ENCODE data around the gene ALDH2.
"Not testable (repeated sequence)": the region's sequence is repeated elsewhere in the genome, so short reads cannot be mapped to it uniquely, and the experiment has no call there.

ALDH2 gene

DNA sequence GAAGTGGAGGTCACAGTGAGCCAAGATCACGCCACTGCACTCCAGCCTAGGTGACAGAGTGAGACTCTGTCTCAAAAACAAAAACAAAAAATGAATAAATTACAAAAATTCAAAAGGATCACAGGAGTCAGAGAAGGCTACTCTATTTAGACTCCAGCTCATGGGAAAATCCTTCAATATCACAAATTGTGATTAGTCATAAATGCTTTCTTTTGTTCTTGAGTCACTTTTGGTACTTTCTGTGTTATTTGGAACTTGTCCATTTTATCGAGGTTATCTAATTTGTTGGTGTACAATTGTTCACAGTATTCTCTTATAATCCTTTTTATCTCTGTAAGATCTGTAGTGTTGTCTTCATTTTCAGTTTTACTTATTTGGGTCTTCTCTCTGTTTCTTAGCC lies 18.9 kb downstream of the ALDH2 start:
- DNase-seq (ENCODE audit: low read depth in 2 of 2, low spot score in 1 of 2), result no peak

- no peak for DNase-seq (ENCODE audit: low read depth in 2 of 2, low spot score in 1 of 2)
These were observed 21.5 kb downstream of the ALDH2 start for GRCh38 chr12:111788178-111788654.

DNA sequence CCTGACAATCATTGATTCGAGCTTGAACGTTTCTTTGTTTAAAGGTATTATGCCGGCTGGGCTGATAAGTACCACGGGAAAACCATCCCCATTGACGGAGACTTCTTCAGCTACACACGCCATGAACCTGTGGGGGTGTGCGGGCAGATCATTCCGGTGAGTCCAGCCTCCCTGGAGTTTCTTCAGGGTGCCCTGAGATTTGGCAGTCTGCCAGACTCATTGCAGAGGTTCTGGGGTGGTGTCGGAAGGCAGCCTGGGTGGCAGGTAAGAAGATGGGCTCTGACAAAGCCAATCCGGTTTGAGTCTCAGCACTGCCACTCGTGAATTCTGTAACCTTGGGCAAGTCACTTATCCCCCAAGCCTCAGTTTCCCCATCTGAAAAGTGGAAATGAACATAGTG lies 23.0 kb downstream of the ALDH2 start:
- DNase-seq (ENCODE audit: low read depth in 2 of 2, low spot score in 1 of 2), result no peak

DNA sequence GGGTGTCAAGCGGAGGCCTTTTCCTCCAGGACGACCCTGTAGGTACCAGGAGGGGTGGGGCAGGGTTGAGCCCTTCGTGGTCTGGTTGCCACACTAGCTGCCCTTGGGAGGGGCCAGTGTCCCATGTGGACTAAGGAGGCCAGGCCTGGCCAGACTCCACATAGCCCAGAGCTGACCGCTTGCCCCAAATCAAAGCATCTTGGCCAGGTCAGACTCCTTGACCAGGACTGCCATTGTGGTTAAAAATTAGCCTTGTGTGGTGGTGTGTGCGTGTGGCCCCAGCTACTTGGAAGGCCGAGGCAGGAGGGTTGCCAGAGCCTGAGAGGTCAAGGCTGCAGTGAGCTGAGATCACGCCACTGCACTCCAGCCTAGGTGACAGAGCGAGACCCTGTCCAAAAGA lies 24.8 kb downstream of the ALDH2 start:
- DNase-seq (ENCODE audit: low read depth in 2 of 2, low spot score in 1 of 2), result no peak

DNA sequence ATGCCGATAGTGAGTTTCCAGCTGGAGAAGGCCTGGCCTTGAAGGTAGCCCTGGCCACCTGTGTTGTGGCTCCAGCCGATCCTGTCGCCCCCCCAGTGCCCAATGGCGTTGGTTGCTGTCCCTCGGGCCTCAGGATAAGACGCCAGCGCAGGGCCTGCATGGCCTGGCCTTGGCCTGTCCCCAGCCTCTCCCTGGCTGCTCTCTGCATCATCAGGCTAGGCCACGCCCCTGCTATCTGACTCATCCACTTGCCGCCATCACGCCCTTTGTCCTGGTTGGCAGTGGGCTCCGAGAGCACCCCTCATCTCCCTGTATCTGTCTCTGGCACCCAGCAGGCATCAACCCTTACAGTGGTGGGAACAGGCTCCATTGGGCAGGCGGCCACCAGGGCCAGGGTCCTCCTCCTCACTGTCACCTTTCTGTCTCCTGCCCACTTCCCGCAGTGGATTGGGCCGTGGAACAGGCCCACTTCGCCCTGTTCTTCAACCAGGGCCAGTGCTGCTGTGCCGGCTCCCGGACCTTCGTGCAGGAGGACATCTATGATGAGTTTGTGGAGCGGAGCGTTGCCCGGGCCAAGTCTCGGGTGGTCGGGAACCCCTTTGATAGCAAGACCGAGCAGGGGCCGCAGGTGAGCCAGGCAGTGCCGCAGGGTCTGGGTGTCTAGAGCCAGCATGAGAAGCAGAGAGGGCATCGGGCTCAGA lies 25.6 kb downstream of the ALDH2 start:
- no peak for DNase-seq (ENCODE audit: low read depth in 2 of 2, low spot score in 1 of 2)

GRCh38 chr12:111792856-111793235 lies 26.1 kb downstream of the ALDH2 start:
- DNase-seq (ENCODE audit: low read depth in 2 of 2, low spot score in 1 of 2), result no peak

GRCh38 chr12:111798182-111798581 lies 31.4 kb downstream of the ALDH2 start:
- no peak for DNase-seq (ENCODE audit: low read depth in 2 of 2, low spot score in 1 of 2)

DNA sequence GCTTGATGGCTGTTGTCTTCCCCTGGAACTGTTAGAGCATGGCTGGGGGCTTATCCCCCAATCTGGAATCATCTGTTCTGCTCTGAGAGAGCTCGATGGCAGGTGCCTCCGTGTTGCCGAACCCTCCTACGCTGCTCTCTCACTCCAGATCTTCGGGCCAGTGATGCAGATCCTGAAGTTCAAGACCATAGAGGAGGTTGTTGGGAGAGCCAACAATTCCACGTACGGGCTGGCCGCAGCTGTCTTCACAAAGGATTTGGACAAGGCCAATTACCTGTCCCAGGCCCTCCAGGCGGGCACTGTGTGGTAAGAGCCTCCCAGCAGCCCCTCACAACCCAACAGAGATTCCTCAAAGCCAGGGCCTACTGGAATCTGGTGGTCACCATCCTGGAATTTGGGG lies 33.0 kb downstream of the ALDH2 start:
- no peak for DNase-seq (ENCODE audit: low read depth in 2 of 2, low spot score in 1 of 2)

GRCh38 chr12:111803038-111803626 lies 36.4 kb downstream of the ALDH2 start:
- no peak for DNase-seq (ENCODE audit: low read depth in 2 of 2, low spot score in 1 of 2)

- no peak for DNase-seq (ENCODE audit: low read depth in 2 of 2, low spot score in 1 of 2)
These were observed 37.1 kb downstream of the ALDH2 start for GRCh38 chr12:111803851-111804250.

GRCh38 chr12:111806304-111806703 lies 39.6 kb downstream of the ALDH2 start:
- DNase-seq (ENCODE audit: low read depth in 2 of 2, low spot score in 1 of 2), result no peak

DNA sequence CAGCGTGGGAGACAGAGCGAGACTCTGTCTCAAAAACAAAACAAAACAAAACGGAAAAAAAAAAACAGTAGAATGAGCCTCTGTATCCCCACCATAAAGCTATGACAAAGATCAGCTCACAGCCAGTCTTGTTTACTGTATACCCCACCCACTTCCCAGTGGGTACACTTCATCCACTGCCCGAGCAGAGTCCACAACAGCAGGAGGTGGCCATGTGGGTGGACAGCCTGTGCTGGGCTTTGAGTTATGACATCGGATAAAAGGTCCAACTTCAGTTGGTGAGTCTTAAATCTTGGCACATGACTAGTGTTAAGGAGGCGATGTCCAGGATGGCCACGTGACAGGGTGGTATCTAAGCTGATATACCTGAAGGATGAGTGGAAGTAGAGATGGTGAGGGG lies 40.5 kb downstream of the ALDH2 start:
- no peak for DNase-seq (ENCODE audit: low read depth in 2 of 2, low spot score in 1 of 2)

GRCh38 chr12:111812881-111813741 lies 46.4 kb downstream of the ALDH2 start:
- peak; percentile 20 to 30 for DNase-seq (ENCODE audit: low read depth in 2 of 2, low spot score in 1 of 2)

DNA sequence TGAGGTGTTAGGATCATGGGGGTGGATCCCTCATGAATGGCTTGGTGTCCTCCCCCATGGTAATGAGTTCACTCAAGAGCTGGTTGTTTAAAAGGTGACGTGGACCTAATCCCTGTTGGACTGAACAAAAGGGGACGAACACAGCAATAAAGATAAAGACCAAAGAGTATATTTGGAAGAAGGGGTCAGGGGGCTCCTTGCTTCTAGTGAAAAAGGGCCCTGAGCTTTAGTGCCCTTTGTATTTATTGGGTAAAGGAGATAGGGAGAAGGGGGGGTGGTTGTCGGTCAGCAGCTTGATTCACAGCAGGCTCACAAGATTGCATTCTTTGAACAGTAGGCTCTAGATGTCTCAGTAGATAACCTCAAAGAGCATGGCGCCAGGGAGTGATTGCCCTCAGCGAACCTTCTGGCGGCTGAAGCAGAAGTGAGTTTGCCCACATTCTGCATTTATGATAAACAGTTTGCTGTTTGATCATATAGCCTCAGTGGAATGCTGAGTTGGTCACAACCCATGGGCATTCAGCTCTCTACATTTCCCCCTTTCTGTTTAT lies 49.4 kb downstream of the ALDH2 start:
- no peak for DNase-seq (ENCODE audit: low read depth in 2 of 2, low spot score in 1 of 2)

GRCh38 chr12:111816898-111817297 lies 50.2 kb downstream of the ALDH2 start:
- DNase-seq (ENCODE audit: low read depth in 2 of 2, low spot score in 1 of 2), result not testable (repeated sequence)

- no peak for DNase-seq (ENCODE audit: low read depth in 2 of 2, low spot score in 1 of 2)
These were observed 51.6 kb downstream of the ALDH2 start for GRCh38 chr12:111818340-111818739.

- no peak for DNase-seq (ENCODE audit: low read depth in 2 of 2, low spot score in 1 of 2)
These were observed 52.7 kb downstream of the ALDH2 start for GRCh38 chr12:111819191-111820158.

GRCh38 chr12:111820828-111821227 lies 54.1 kb downstream of the ALDH2 start:
- DNase-seq (ENCODE audit: low read depth in 2 of 2, low spot score in 1 of 2), result not testable (repeated sequence)

- no peak for DNase-seq (ENCODE audit: low read depth in 2 of 2, low spot score in 1 of 2)
These were observed 56.2 kb downstream of the ALDH2 start for GRCh38 chr12:111822886-111823285.

DNA sequence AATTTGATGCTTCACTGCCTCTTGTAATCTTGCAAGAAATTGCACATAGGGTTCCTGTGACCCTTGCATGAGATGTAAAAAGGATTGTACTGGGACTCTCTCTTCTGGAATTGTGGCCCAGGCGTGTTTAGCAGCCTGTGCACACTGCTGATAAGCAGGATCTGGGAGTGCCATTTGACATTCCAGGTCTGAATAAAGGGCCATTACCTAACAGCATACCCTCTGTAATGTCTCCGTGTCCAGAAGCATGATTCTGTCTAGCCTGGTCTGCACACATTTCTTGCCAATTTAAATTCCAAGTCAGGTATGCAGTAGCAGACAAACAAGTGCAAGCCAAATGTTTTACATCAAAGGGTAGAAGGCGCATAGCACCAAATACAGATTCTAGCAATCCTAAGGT lies 57.2 kb downstream of the ALDH2 start:
- DNase-seq (ENCODE audit: low read depth in 2 of 2, low spot score in 1 of 2), result no peak

GRCh38 chr12:111824312-111824711 lies 57.6 kb downstream of the ALDH2 start:
- DNase-seq (ENCODE audit: low read depth in 2 of 2, low spot score in 1 of 2), result not testable (repeated sequence)

All from stimulated activated CD8-positive, alpha-beta memory T cell treated with anti-CD3 and anti-CD28 coated beads, Interleukin-4, amount 100 ng/mL, for 1 hour (primary cell).